ENCODE measurements around the gene INPP5A. TPM values are rescaled to one million over a fixed set of nuclear protein-coding genes. Genes with fewer than 3 reads are reported as not detected.
A peak's percentile ranks its signal among the peaks of the same experiment; 100 is the strongest.

The INPP5A gene
- total RNA-seq, 4 donors from 2014 or later: 34.8 to 80.8 (median 52.8) TPM

DNA sequence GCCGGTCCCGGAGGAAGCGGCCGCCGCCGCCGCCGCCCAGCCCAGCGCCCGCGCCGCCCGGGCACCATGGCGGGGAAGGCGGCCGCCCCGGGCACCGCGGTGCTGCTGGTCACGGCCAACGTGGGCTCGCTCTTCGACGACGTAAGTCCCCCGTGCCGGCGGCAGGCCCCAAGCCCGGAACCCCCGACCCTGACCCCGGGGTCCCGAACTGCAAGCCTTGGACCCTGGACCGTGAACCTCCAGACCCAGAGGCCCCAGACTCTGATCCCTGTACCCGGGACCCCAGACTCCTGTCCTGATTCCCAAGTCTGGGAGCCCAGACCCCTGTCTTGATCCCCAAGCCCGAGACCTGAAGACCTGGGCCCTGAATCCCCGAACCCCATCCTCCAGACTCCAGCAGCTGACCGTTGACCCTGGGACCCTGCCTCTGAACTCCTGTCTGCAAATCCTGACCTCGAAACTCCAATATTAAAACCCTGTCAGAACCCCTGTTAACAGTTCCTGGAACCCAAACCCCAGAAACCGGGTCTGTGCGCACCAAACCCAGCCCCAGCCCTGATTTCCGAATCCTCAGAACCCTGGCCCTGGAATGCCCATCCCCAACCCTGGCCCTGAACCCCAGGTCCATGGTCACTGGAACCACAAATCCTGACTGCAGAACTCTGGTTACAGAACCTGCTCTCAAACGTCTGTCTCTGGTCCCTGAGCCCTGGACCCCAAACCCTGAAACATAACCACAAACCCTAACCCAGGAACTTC lies 623 bp downstream of the INPP5A start:
- Histone ChIP-seq H3K9me3 (no peaks in the 10 kb centered on the region), H3K4me3 (peak overlapping the region; percentile 57 to 91 (median 75)), H3K4me1 (peaks cover 11 to 60% (median 49%) of the 10 kb centered on the region in 4 donors), H3K36me3 (no peaks in the 10 kb centered on the region), H3K27me3 (no peaks in the 10 kb centered on the region), H3K27ac (peak overlapping the region; percentile 80 to 93 (median 84))
- TF ChIP-seq POLR2A (IDR thresholded peaks at IDR 0.05) (no peak), POLR2AphosphoS5 (IDR thresholded peaks at IDR 0.05) (no peak)
- WGBS, 2 donors (ENCODE audit: low coverage in 1 of 2): 32% methylated on average over 6 of the region's 42 CpGs; no CpG with 5 or more reads in 1 of the 2 donors
- peak; percentile 24 for DNase-seq
- intact Hi-C loops (cut with DNase I; ENCODE audit: low total_unique reads): loop anchor here (5.0 kb wide), 2 partner anchors 71 to 94 kb away; no protein-coding TSS in a partner anchor
- in situ Hi-C loops (cut with MboI; ENCODE audit: low pct_ligation_motif_present in 1 of 4, low pct_unique_long_range_greater_than_20kb in 1 of 4, low sequenced_read_pairs in 3 of 4): loop anchor here in 3 of 4 donors (10.0 to 25.0 kb wide), 4 partner anchors 83 to 151 kb away; partner anchors contain the start of gene PWWP2B (in 2 of the 3)

- intact Hi-C loops (cut with DNase I; ENCODE audit: low total_unique reads): loop anchor here (5.0 kb wide), 2 partner anchors 72 to 93 kb away; no protein-coding TSS in a partner anchor
Observed at GRCh38 chr10:132538790-132539421, 1.3 kb downstream of the INPP5A start.

DNA sequence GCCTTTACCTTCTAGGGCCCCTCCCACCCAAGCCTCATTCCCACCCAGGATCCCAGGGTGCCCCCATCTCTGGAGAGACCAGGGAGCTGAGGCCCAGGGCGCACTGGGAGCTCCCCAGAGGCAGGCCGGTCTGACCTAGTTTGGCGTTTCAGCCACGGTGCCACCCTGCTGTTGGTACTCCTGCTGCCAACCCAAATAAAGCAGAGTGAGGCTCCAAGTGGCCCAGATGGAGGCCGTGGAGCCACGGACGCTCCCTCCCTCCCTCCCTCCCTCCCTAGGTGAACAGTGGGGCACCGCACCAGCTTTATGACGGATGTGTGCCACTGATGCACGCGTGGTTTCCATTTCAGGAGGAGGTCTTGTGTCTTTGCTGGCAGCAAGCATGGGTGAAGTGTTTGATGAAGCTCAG lies 1.8 kb downstream of the INPP5A start:
- no peaks in the 10 kb centered on the region for H3K9me3 ChIP-seq
- WGBS, 2 donors (ENCODE audit: low coverage in 1 of 2): 38% methylated on average over 10 of the region's 11 CpGs; no CpG with 5 or more reads in 1 of the 2 donors
- H3K4me1 ChIP-seq: peaks cover 13 to 65% (median 52%) of the 10 kb centered on the region in 4 donors
- TF ChIP-seq POLR2AphosphoS5 (IDR thresholded peaks at IDR 0.05) (no peak), EP300 (IDR thresholded peaks at IDR 0.05; ENCODE audit: low read depth) (no peak), POLR2A (IDR thresholded peaks at IDR 0.05) (no peak)
- TF ChIP-seq, protein P1, sequence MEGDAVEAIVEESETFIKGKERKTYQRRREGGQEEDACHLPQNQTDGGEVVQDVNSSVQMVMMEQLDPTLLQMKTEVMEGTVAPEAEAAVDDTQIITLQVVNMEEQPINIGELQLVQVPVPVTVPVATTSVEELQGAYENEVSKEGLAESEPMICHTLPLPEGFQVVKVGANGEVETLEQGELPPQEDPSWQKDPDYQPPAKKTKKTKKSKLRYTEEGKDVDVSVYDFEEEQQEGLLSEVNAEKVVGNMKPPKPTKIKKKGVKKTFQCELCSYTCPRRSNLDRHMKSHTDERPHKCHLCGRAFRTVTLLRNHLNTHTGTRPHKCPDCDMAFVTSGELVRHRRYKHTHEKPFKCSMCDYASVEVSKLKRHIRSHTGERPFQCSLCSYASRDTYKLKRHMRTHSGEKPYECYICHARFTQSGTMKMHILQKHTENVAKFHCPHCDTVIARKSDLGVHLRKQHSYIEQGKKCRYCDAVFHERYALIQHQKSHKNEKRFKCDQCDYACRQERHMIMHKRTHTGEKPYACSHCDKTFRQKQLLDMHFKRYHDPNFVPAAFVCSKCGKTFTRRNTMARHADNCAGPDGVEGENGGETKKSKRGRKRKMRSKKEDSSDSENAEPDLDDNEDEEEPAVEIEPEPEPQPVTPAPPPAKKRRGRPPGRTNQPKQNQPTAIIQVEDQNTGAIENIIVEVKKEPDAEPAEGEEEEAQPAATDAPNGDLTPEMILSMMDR (IDR thresholded peaks at IDR 0.05): no peak
- in situ Hi-C loops (cut with MboI; ENCODE audit: low pct_ligation_motif_present in 1 of 4, low pct_unique_long_range_greater_than_20kb in 1 of 4, low sequenced_read_pairs in 3 of 4) (loop anchor here in 3 of 4 donors (10.0 to 25.0 kb wide), 4 partner anchors 85 to 152 kb away; partner anchors contain the start of gene PWWP2B (in 2 of the 3)), intact Hi-C loops (cut with DNase I; ENCODE audit: low total_unique reads) (loop anchor here (5.0 kb wide), 2 partner anchors 72 to 93 kb away; no protein-coding TSS in a partner anchor)
- H3K27ac ChIP-seq: peak overlapping the region; percentile 80 to 93 (median 84)
- DNase-seq: peak; percentile 19
- no peaks in the 10 kb centered on the region for H3K27me3 ChIP-seq
- H3K36me3 ChIP-seq: no peaks in the 10 kb centered on the region
- H3K4me3 ChIP-seq: peak overlapping the region in 3 of 4 donors; percentile 70 to 91 (median 80)

More at GRCh38 chr10:132538790-132539421, 1.3 kb downstream of the INPP5A start:
- Histone ChIP-seq H3K27ac (peak overlapping the region; percentile 80 to 93 (median 84)), H3K4me3 (peak overlapping the region; percentile 57 to 91 (median 75)), H3K27me3 (no peaks in the 10 kb centered on the region), H3K4me1 (peaks cover 11 to 60% (median 49%) of the 10 kb centered on the region in 4 donors), H3K36me3 (no peaks in the 10 kb centered on the region), H3K9me3 (no peaks in the 10 kb centered on the region)
- WGBS, 2 donors (ENCODE audit: low coverage in 1 of 2): 68% methylated on average over 2 of the region's 2 CpGs; no CpG with 5 or more reads in 1 of the 2 donors
- TF ChIP-seq POLR2A (IDR thresholded peaks at IDR 0.05) (no peak), POLR2AphosphoS5 (IDR thresholded peaks at IDR 0.05) (no peak), EP300 (IDR thresholded peaks at IDR 0.05; ENCODE audit: low read depth) (no peak)
- TF ChIP-seq, protein P1 (IDR thresholded peaks at IDR 0.05): no peak
- in situ Hi-C loops (cut with MboI; ENCODE audit: low pct_ligation_motif_present in 1 of 4, low pct_unique_long_range_greater_than_20kb in 1 of 4, low sequenced_read_pairs in 3 of 4): loop anchor here in 3 of 4 donors (10.0 to 25.0 kb wide), 4 partner anchors 84 to 152 kb away; partner anchors contain the start of gene PWWP2B (in 2 of the 3)
- peak; percentile 10 for DNase-seq

GRCh38 chr10:132539894-132540293 lies 2.3 kb downstream of the INPP5A start:
- H3K27ac ChIP-seq: peak overlapping the region; percentile 80 to 93 (median 84)

More at GRCh38 chr10:132539894-132540293, 2.3 kb downstream of the INPP5A start:
- H3K4me3 ChIP-seq: peak overlapping the region in 2 of 4 donors; percentile 70 to 91
- no peaks in the 10 kb centered on the region for H3K27me3 ChIP-seq
- intact Hi-C loops (cut with DNase I; ENCODE audit: low total_unique reads) (loop anchor here (5.0 kb wide), 2 partner anchors 73 to 92 kb away; no protein-coding TSS in a partner anchor), in situ Hi-C loops (cut with MboI; ENCODE audit: low pct_ligation_motif_present in 1 of 4, low pct_unique_long_range_greater_than_20kb in 1 of 4, low sequenced_read_pairs in 3 of 4) (loop anchor here in 3 of 4 donors (10.0 to 25.0 kb wide), 4 partner anchors 85 to 153 kb away; partner anchors contain the start of gene PWWP2B (in 2 of the 3))
- peak in 2 of 3 donors; percentile 49 to 56 for TF ChIP-seq POLR2AphosphoS5 (IDR thresholded peaks at IDR 0.05)
- TF ChIP-seq, protein P1 (IDR thresholded peaks at IDR 0.05): no peak
- H3K36me3 ChIP-seq: no peaks in the 10 kb centered on the region
- no peak for DNase-seq
- 48 to 52% methylated on average over 5 of the region's 5 CpGs for WGBS, 2 donors (ENCODE audit: low coverage in 1 of 2)
- no peaks in the 10 kb centered on the region for H3K9me3 ChIP-seq
- H3K4me1 ChIP-seq: peaks cover 15 to 70% (median 54%) of the 10 kb centered on the region in 4 donors

Measured in transverse colon (tissue), 4 donors.